Measurements from ENCODE around the gene VAV1. TPM values are rescaled to one million over a fixed set of nuclear protein-coding genes. Genes with fewer than 3 reads are reported as not detected.
"Not testable (repeated sequence)": the region's sequence is repeated elsewhere in the genome, so short reads cannot be mapped to it uniquely, and the experiment has no call there.

Gene VAV1
- total RNA-seq, 2 donors from 2014 or later: 111 to 114 TPM

DNA sequence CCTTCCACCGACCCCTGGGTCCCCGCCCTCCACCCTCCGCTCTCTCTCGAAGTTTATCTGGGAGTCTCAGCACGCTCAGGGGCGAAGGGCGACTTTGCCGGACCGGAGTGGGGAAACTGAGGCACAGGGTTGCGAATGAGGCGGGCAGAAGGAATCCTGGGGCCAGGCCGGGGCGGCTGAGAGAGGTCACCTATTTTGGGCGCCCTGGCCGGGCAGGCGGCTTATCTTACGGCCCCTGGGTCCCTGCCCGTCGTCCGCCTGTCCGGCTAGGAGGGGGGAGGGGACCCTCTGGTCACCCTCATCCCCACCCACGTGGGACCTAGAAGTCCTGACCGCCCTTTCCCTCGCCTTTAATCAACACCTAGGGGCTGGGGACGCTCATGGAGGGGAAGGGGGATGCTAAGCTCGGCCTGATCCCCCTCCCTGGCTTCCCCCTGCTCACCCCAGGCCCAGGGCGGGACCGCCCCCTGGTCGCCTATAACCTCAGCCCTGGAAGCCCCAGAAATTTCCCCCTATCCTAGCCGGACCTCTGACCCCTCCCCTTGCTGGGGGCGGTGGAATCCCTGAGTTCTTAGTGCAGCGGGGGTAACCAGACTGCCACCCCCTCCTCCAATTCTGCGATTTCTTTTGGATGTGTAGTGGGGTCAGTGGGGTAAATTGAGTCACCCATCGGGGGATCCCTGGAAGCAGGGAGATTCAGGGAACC is 32.5 kb upstream of the VAV1 start:
- no peaks in the 10 kb centered on the region for H3K27me3 Mint-ChIP-seq (ENCODE audit: low read depth)
- peaks cover 6 to 19% of the 10 kb centered on the region in 2 donors for H3K36me3 Mint-ChIP-seq (ENCODE audit: insufficient read depth in 2 of 2)
- no peak overlapping the region for H3K27ac Mint-ChIP-seq
- H3K9me3 Mint-ChIP-seq: no peaks in the 10 kb centered on the region
- ATAC-seq (replicated peaks in 1 of 2) (no peak), DNase-seq (peak; percentile 40 to 48)
- H3K4me3 Mint-ChIP-seq: peak overlapping the region; percentile 90 to 92
- H3K4me1 Mint-ChIP-seq (ENCODE audit: low read depth): peaks cover 42% of the 10 kb centered on the region

DNA sequence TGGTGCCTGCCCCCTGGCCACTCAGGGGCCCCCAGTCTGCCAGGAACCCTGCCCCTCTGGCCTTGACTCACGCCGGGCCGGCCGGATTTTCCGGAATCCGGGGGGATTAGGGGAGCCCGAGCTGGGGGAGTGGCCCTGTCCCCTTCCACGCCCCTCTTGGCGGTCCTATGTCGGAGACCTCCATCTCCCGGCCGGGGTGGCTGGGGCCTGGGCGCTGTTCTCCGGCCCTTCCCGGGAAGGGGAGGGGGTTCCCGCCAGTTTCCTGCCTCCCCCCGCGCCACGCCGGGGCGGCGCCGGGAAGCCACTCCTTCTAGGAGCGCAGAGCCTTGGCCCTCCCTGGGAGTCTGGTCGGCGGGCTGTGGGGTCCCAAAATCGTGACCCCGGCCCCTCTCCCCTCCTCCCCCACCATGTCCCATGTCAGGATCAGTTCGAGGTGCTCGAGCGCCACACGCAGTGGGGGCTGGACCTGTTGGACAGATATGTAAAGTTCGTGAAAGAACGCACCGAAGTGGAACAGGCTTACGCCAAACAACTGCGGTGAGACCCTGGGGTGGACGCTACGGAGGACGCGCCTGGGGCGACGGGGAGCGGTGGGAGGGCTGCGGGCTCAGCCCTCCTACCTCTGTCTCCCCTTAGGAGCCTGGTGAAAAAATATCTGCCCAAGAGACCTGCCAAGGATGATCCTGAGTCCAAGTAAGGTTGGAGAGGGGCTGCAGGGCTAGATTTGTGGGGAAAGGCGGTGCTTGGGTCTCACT is 31.7 kb upstream of the VAV1 start:
- no peak for ATAC-seq (replicated peaks in 1 of 2)
- H3K27me3 Mint-ChIP-seq (ENCODE audit: low read depth): no peaks in the 10 kb centered on the region
- H3K36me3 Mint-ChIP-seq (ENCODE audit: insufficient read depth in 2 of 2): peaks cover 10 to 24% of the 10 kb centered on the region in 2 donors
- no peak overlapping the region for H3K27ac Mint-ChIP-seq
- H3K4me1 Mint-ChIP-seq (ENCODE audit: low read depth): peaks cover 35% of the 10 kb centered on the region
- no peaks in the 10 kb centered on the region for H3K9me3 Mint-ChIP-seq
- H3K4me3 Mint-ChIP-seq: peak overlapping the region; percentile 90 to 92
- peak; percentile 32 to 42 for DNase-seq

DNA sequence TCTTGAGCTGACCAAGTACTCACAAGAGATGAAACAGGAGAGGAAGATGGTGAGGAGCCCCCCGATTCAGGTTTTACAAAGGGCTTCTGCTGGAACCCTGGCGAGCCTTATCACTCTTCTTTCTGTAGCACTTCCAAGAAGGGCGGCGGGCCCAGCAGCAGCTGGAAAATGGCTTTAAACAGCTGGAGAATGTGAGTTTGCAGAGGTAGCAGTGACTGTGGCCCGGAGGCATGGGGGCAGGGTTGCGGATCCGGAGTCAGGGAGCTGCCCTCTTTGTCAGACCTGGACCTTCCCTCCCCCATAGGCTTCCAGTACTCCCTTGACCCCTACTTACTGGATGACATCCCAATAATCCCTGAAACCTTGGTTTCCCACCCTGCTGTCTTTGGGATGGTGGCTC is 29.4 kb upstream of the VAV1 start:
- Mint-ChIP-seq H3K36me3 (ENCODE audit: insufficient read depth in 2 of 2) (peaks cover 10 to 18% of the 10 kb centered on the region in 2 donors), H3K27me3 (ENCODE audit: low read depth) (no peaks in the 10 kb centered on the region), H3K4me1 (ENCODE audit: low read depth) (peaks cover 25% of the 10 kb centered on the region), H3K9me3 (no peaks in the 10 kb centered on the region), H3K4me3 (no peak overlapping the region), H3K27ac (no peak overlapping the region)
- ATAC-seq (replicated peaks in 1 of 2) (no peak), DNase-seq (no peak)

DNA sequence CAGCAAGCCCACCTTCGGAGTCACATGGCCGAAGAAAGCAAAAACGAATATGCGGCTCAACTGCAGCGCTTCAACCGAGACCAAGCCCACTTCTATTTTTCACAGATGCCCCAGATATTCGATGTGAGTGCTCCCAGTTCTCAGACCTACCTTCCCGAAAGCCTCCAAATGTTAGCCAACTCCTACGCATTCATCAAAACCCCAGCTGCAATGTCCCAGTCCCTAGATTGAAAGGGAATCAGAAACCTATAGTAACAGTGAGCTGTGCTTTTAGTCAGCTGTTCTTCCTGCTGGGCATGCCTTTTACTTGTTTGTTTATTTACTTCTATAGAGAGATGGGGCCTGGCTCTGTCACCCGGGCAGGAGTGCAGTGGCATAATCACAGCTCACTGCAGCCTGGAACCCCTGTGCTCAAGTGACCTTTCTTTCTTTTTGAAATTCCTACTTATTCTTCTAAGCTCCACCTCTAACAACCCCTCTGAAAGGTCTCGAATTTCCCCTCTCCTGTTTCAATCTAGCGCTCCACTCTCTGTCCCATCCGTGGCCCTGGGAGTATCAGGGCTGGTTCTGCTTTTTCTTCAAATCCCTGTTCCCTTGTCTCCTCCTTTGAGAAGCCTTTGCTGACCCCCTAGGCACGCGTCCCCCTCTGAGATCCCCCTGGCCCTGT is 28.7 kb upstream of the VAV1 start:
- ATAC-seq (replicated peaks in 1 of 2): no peak
- DNase-seq: no peak
- Mint-ChIP-seq H3K27ac (no peak overlapping the region), H3K36me3 (ENCODE audit: insufficient read depth in 2 of 2) (peaks cover 10 to 18% of the 10 kb centered on the region in 2 donors), H3K4me3 (no peak overlapping the region), H3K4me1 (ENCODE audit: low read depth) (peaks cover 17% of the 10 kb centered on the region), H3K27me3 (ENCODE audit: low read depth) (no peaks in the 10 kb centered on the region), H3K9me3 (no peaks in the 10 kb centered on the region)

GRCh38 chr19:6744381-6745301 is 27.9 kb upstream of the VAV1 start:
- H3K4me1 Mint-ChIP-seq (ENCODE audit: low read depth): peaks cover 11% of the 10 kb centered on the region
- no peak overlapping the region for H3K4me3 Mint-ChIP-seq
- DNase-seq (no peak), ATAC-seq (replicated peaks in 1 of 2) (no peak)
- no peak overlapping the region for H3K27ac Mint-ChIP-seq
- H3K9me3 Mint-ChIP-seq: no peaks in the 10 kb centered on the region
- H3K36me3 Mint-ChIP-seq (ENCODE audit: insufficient read depth in 2 of 2): peaks cover 10 to 22% of the 10 kb centered on the region in 2 donors
- no peaks in the 10 kb centered on the region for H3K27me3 Mint-ChIP-seq (ENCODE audit: low read depth)

DNA sequence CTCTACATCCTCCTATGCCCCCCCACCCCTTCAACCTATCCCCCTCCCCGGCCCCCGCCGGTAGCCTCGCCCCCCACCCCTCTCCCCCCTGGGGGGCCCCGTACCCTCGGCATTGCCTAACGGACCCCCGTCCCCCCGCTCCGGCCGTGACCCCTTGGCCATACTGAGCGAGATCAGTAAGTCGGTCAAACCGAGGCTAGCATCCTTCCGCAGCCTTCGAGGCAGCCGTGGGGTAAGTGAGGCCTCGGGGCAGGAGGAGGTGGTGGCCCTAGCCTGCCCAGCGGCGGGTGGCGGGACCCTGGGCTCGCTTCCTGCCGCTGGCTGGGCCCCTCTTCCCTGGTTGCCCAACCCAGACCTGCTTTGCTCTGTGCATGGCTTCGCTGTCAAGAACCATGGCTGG is 26.5 kb upstream of the VAV1 start:
- Mint-ChIP-seq H3K27me3 (ENCODE audit: low read depth) (no peaks in the 10 kb centered on the region), H3K9me3 (no peaks in the 10 kb centered on the region), H3K4me3 (no peak overlapping the region), H3K27ac (no peak overlapping the region), H3K36me3 (ENCODE audit: insufficient read depth in 2 of 2) (peaks cover 8 to 24% of the 10 kb centered on the region in 2 donors), H3K4me1 (ENCODE audit: low read depth) (peaks cover 8% of the 10 kb centered on the region)
- no peak for ATAC-seq (replicated peaks in 1 of 2)
- no peak for DNase-seq

- not testable (repeated sequence) for H3K27ac Mint-ChIP-seq; H3K4me1 Mint-ChIP-seq (ENCODE audit: low read depth); H3K4me3 Mint-ChIP-seq; ATAC-seq (replicated peaks in 1 of 2); H3K9me3 Mint-ChIP-seq; H3K27me3 Mint-ChIP-seq (ENCODE audit: low read depth); DNase-seq
- H3K36me3 Mint-ChIP-seq (ENCODE audit: insufficient read depth in 2 of 2): peaks cover 9 to 25% of the 10 kb centered on the region in 2 donors
Observed at GRCh38 chr19:6748543-6748942, 24.0 kb upstream of the VAV1 start.

DNA sequence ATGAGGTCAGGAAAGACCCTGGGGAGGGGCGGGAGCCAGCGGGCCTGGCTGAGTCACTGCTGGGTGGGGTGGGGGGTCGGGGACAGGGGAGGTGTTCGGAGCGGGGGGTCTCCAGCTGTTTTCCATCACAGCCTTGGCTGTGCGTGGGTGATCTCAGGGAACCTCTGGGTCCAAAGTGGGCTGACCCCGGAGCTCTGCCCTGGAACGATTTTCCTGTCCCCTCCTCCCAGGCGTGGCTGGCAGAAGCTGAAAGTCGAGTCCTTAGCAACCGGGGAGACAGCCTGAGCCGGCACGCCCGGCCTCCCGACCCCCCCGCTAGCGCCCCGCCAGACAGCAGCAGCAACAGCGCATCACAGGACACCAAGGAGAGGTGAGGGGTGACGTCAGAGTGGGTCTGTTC is 22.4 kb upstream of the VAV1 start:
- ATAC-seq (replicated peaks in 1 of 2): no peak
- H3K36me3 Mint-ChIP-seq (ENCODE audit: insufficient read depth in 2 of 2): peaks cover 7 to 20% of the 10 kb centered on the region in 2 donors

GRCh38 chr19:6751189-6751588 is 21.3 kb upstream of the VAV1 start:
- ATAC-seq (replicated peaks in 1 of 2) (no peak), DNase-seq (no peak)
- no peak overlapping the region for H3K4me3 Mint-ChIP-seq
- H3K4me1 Mint-ChIP-seq (ENCODE audit: low read depth): peaks cover 10% of the 10 kb centered on the region
- no peaks in the 10 kb centered on the region for H3K27me3 Mint-ChIP-seq (ENCODE audit: low read depth)
- no peaks in the 10 kb centered on the region for H3K9me3 Mint-ChIP-seq
- H3K27ac Mint-ChIP-seq: no peak overlapping the region
- peaks cover 3 to 17% of the 10 kb centered on the region in 2 donors for H3K36me3 Mint-ChIP-seq (ENCODE audit: insufficient read depth in 2 of 2)

More for the DNA sequence above, 22.4 kb upstream of the VAV1 start:
- Mint-ChIP-seq H3K9me3 (no peaks in the 10 kb centered on the region), H3K27me3 (ENCODE audit: low read depth) (no peaks in the 10 kb centered on the region), H3K4me1 (ENCODE audit: low read depth) (peaks cover 10% of the 10 kb centered on the region), H3K27ac (no peak overlapping the region), H3K4me3 (no peak overlapping the region)
- no peak for DNase-seq

DNA sequence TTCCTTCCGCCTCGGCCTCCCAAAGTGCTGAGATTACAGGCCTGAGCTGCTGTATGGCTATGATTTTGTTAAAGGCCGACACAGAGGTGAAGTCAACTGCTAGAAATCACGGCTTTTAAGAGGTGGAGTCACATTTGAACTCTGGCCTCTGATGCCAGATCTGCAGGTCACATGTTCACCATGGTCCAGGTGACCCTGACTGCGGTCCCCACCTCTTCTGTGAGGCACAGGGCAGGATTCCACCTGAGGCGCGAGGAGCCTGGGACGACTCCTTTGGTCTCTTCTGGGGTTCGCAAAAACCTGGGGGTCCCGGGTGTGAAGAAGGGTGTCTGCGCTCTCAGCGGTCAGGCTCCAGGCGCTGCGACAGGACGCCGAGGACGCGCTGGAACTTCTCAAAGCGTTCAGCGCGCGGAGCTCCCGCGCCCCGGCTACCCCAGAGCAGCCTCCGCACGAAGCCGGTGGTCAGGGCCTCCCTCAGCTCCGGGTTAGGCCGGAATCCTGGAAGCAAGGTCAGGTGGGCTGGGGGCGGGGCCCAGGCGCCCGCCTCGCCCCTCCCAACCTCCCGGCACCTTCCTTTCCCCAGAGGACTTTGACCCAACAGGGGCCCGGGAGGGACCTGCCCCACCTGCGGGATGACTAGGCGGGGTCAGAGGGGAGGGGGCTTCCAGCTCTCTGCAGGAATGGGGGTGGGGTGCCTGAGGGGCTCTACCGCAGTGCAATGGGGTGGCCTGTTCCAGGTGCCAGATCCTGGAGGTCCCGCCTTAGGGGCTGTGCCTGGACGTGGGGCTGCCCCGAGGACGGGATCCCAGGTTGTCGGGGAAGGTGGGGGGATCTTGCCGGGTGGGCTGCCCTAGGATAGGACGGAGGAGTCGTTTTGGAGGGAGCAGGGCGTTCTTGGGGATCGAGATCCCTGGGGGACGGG is 20.0 kb upstream of the VAV1 start:
- Mint-ChIP-seq H3K27ac (no peak overlapping the region), H3K27me3 (ENCODE audit: low read depth) (no peaks in the 10 kb centered on the region), H3K9me3 (no peaks in the 10 kb centered on the region), H3K36me3 (ENCODE audit: insufficient read depth in 2 of 2) (peaks cover 3 to 17% of the 10 kb centered on the region in 2 donors), H3K4me3 (peak overlapping the region in 1 of 2 donors; percentile 89), H3K4me1 (ENCODE audit: low read depth) (peaks cover 10% of the 10 kb centered on the region)
- ATAC-seq (replicated peaks in 1 of 2): no peak
- DNase-seq: no peak

- H3K27me3 Mint-ChIP-seq (ENCODE audit: low read depth): no peaks in the 10 kb centered on the region
- no peak overlapping the region for H3K27ac Mint-ChIP-seq
- ATAC-seq (replicated peaks in 1 of 2) (peak; percentile 89 to 91), DNase-seq (peak; percentile 86 to 87)
- peak overlapping the region; percentile 68 to 89 for H3K4me3 Mint-ChIP-seq
- H3K36me3 Mint-ChIP-seq (ENCODE audit: insufficient read depth in 2 of 2): peaks cover 3 to 17% of the 10 kb centered on the region in 2 donors
- peaks cover 16% of the 10 kb centered on the region for H3K4me1 Mint-ChIP-seq (ENCODE audit: low read depth)
- H3K9me3 Mint-ChIP-seq: no peaks in the 10 kb centered on the region
Observed at GRCh38 chr19:6753178-6754031, 19.1 kb upstream of the VAV1 start.

Data from activated T-cell treated with anti-CD3 and anti-CD28 coated beads, Interleukin-2, amount 50 U/mL, for 72 hours (primary cell).